Thyroid gland (tissue), 4 donors: Measurements from ENCODE around the gene SLC27A3.

ENCODE experiments used
- CTCF ChIP-seq, 6 experiments: fragments of 200-600 bp in 3 of 6; fragments of 450-650 bp in 3 of 6; sonication (generic) in 3 of 6; IDR thresholded peaks; one replicate each; pipeline ENCODE4 v1.5.1; 2016 to 2019; ENCODE audit warnings: antibody characterized with exemption in 6 of 6, mild to moderate bottlenecking in 2 of 6, inconsistent platforms in 1 of 6, moderate library complexity in 1 of 6
- POLR2A ChIP-seq, 2 donors: fragments of 450-650 bp; IDR thresholded peaks; one replicate each; pipeline ENCODE4 v1.6.1; 2017; ENCODE audit warnings: antibody characterized with exemption in 2 of 2, mild to moderate bottlenecking in 2 of 2, moderate library complexity in 1 of 2

GRCh38 chr1:153775458-153776327, 486 bp downstream of the SLC27A3 start:
- peak in 1 of 6 experiments; percentile 12 for TF ChIP-seq CTCF (IDR thresholded peaks at IDR 0.05)
- TF ChIP-seq POLR2A (IDR thresholded peaks at IDR 0.05): peak; percentile 1 to 52
